H9 (cell line): Measurements from ENCODE around the gene PUM2. TPM values are rescaled to one million over a fixed set of nuclear protein-coding genes. Genes with fewer than 3 reads are reported as not detected.

Experiments used
- DNase-seq: peaks from one replicate; pipeline ENCODE4 v3.0.0-alpha.2; 2017
- H2AFZ ChIP-seq: one replicate; pipeline ENCODE4 v1.6.1; 2013; ENCODE audit warnings: mild to moderate bottlenecking, low read length, control low read depth, moderate library complexity
- H2AK5ac ChIP-seq: 2 replicates; pipeline ENCODE4 v1.6.1; 2013; ENCODE audit warnings: low read length, control low read depth, mixed read lengths; ENCODE audit not compliant: insufficient read length
- H2BK120ac ChIP-seq: one replicate; pipeline ENCODE4 v1.6.1; 2013; ENCODE audit warnings: low read depth, mild to moderate bottlenecking, low read length, control low read depth, inconsistent platforms; ENCODE audit not compliant: poor library complexity, severe bottlenecking
- H2BK12ac ChIP-seq: 2 replicates; pipeline ENCODE4 v1.6.1; 2013; ENCODE audit warnings: low read length, control low read depth, mixed read lengths, low read depth; ENCODE audit not compliant: insufficient read length
- H2BK15ac ChIP-seq: 2 replicates; pipeline ENCODE4 v1.6.1; 2013; ENCODE audit warnings: low read depth, low read length, control low read depth
- H2BK20ac ChIP-seq: one replicate; pipeline ENCODE4 v1.6.1; 2013; ENCODE audit warnings: low read depth, mild to moderate bottlenecking, low read length, control low read depth, inconsistent platforms; ENCODE audit not compliant: poor library complexity, severe bottlenecking
- H2BK5ac ChIP-seq: 2 replicates; pipeline ENCODE4 v1.6.1; 2013; ENCODE audit warnings: low read length, control low read depth, mixed read lengths; ENCODE audit not compliant: insufficient read length
- H3K14ac ChIP-seq: 2 replicates; pipeline ENCODE4 v1.6.1; 2013; ENCODE audit warnings: low read length, control low read depth; ENCODE audit not compliant: insufficient read depth
- H3K18ac ChIP-seq: 2 replicates; pipeline ENCODE4 v1.6.1; 2013; ENCODE audit warnings: low read depth, mild to moderate bottlenecking, mixed read lengths, low read length, control low read depth; ENCODE audit not compliant: insufficient read length
- H3K23ac ChIP-seq: 2 replicates; pipeline ENCODE4 v1.6.1; 2013; ENCODE audit warnings: low read length, control low read depth, mixed read lengths, low read depth; ENCODE audit not compliant: insufficient read length
- H3K23me2 ChIP-seq: 2 replicates; pipeline ENCODE4 v1.6.1; 2013; ENCODE audit warnings: low read depth, mild to moderate bottlenecking, mixed read lengths, low read length, control low read depth; ENCODE audit not compliant: insufficient read length, poor library complexity, severe bottlenecking
- H3K27ac ChIP-seq: 2 replicates; pipeline ENCODE4 v1.5.1; 2013; ENCODE audit warnings: low read length, control low read depth, mixed read lengths, low read depth; ENCODE audit not compliant: insufficient read length
- H3K27me3 ChIP-seq: 2 replicates; pipeline ENCODE4 v1.6.1; 2013; ENCODE audit warnings: low read length, control low read depth, inconsistent platforms; ENCODE audit not compliant: insufficient read depth
- H3K4ac ChIP-seq: 2 replicates; pipeline ENCODE4 v1.6.1; 2013; ENCODE audit warnings: low read depth, mild to moderate bottlenecking, control low read depth, inconsistent platforms, low read length, moderate library complexity
- H3K4me1 ChIP-seq: 2 replicates; pipeline ENCODE4 v1.6.1; 2013; ENCODE audit warnings: low read length, control low read depth, inconsistent platforms; ENCODE audit not compliant: insufficient read depth
- H3K4me2 ChIP-seq: 2 replicates; pipeline ENCODE4 v1.6.1; 2013; ENCODE audit warnings: low read length, control low read depth, mixed read lengths; ENCODE audit not compliant: insufficient read length, insufficient read depth
- H3K56ac ChIP-seq: 2 replicates; pipeline ENCODE4 v1.6.1; 2013; ENCODE audit warnings: low read depth, mild to moderate bottlenecking, mixed read lengths, low read length, control low read depth; ENCODE audit not compliant: insufficient read length
- H3K79me1 ChIP-seq: 2 replicates; pipeline ENCODE4 v1.6.1; 2013; ENCODE audit warnings: low read depth, mild to moderate bottlenecking, moderate library complexity, low read length, control low read depth, inconsistent platforms; ENCODE audit not compliant: insufficient read depth, poor library complexity, severe bottlenecking
- H3K79me2 ChIP-seq: 2 replicates; pipeline ENCODE4 v1.6.1; 2013; ENCODE audit warnings: low read length, control low read depth, inconsistent platforms; ENCODE audit not compliant: insufficient read depth
- H3K9ac ChIP-seq: 2 replicates; pipeline ENCODE4 v1.6.1; 2013; ENCODE audit warnings: low read length, control low read depth, mixed read lengths; ENCODE audit not compliant: insufficient read length; ENCODE audit errors: extremely low read depth
- H3K9me3 ChIP-seq: one replicate; pipeline ENCODE4 v1.6.1; 2013; ENCODE audit warnings: low read depth, low read length, inconsistent platforms; ENCODE audit not compliant: control insufficient read depth
- H3T11ph ChIP-seq: one replicate; pipeline ENCODE4 v1.6.1; 2013; ENCODE audit warnings: mild to moderate bottlenecking, low read length, control low read depth, inconsistent platforms
- H4K20me1 ChIP-seq: one replicate; pipeline ENCODE4 v1.6.1; 2013; ENCODE audit not compliant: control insufficient read depth, insufficient read length, insufficient read depth
- H4K5ac ChIP-seq: 2 replicates; pipeline ENCODE4 v1.6.1; 2013; ENCODE audit warnings: low read depth, mild to moderate bottlenecking, mixed read lengths, low read length, control low read depth; ENCODE audit not compliant: insufficient read length
- H4K8ac ChIP-seq: replicated peaks from 2 replicates; pipeline ENCODE4 v1.6.1; 2013; ENCODE audit warnings: low read length, control low read depth, mixed read lengths, low read depth; ENCODE audit not compliant: insufficient read length
- H4K91ac ChIP-seq: 2 replicates; pipeline ENCODE4 v1.6.1; 2013; ENCODE audit warnings: low read depth, mild to moderate bottlenecking, moderate library complexity, mixed read lengths, low read length, control low read depth; ENCODE audit not compliant: insufficient read length
- H3K27ac Mint-ChIP-seq, 3 experiments: 2 replicates in 2 of 3; 3 replicates in 1 of 3; pipeline ENCODE4 v1.8.0; 2020 to 2021; ENCODE audit warnings: mixed read lengths in 3 of 3, mild to moderate bottlenecking in 1 of 3, moderate library complexity in 1 of 3
- H3K27me3 Mint-ChIP-seq: 2 replicates; pipeline ENCODE4 v1.8.0; 2021; ENCODE audit warnings: low read depth, mild to moderate bottlenecking, moderate library complexity, mixed read lengths
- H3K36me3 Mint-ChIP-seq, 3 experiments: 2 replicates in 2 of 3; 3 replicates in 1 of 3; pipeline ENCODE4 v1.8.0; 2020 to 2021; ENCODE audit warnings: low read depth in 3 of 3, mixed read lengths in 3 of 3; ENCODE audit not compliant: insufficient read depth in 1 of 3
- H3K4me1 Mint-ChIP-seq, 2 experiments: 2 replicates each; pipeline ENCODE4 v1.8.0; 2020; ENCODE audit warnings: mixed read lengths in 2 of 2
- H3K4me3 Mint-ChIP-seq, 2 experiments: 2 replicates in 1 of 2; 3 replicates in 1 of 2; pipeline ENCODE4 v1.8.0; 2020 to 2021; ENCODE audit warnings: mild to moderate bottlenecking in 2 of 2, mixed read lengths in 2 of 2, moderate library complexity in 1 of 2
- H3K9me3 Mint-ChIP-seq, 2 experiments: 2 replicates in 1 of 2; 3 replicates in 1 of 2; pipeline ENCODE4 v1.8.0; 2020; ENCODE audit warnings: mild to moderate bottlenecking in 2 of 2, mixed read lengths in 2 of 2, moderate library complexity in 1 of 2
- CTCF ChIP-seq: fragments of 200-600 bp; sonication (generic); conservative IDR thresholded peaks from 3 replicates; pipeline ENCODE4 v1.8.0; 2021; ENCODE audit warnings: antibody characterized with exemption, mild to moderate bottlenecking
- WGBS: extraction: QIAGEN DNeasy Blood & Tissue Kit; methylation state at CpG from one replicate; pipeline ENCODE4 v1.1.7; 2013; ENCODE audit warnings: missing lambda C conversion rate, low lambda C conversion rate, mixed read lengths; ENCODE audit not compliant: insufficient read length; ENCODE audit errors: extremely low coverage; 5-methylcytosine and 5-hydroxymethylcytosine counted together
- total RNA-seq: library from RNA; stranded (reverse); gene quantifications from 2 replicates; pipeline ENCODE4 v1.2.1, GENCODE V29; 2021

The PUM2 gene
- total RNA-seq, 1 experiment from 2014 or later, result 96.6 TPM

- H3K27ac Mint-ChIP-seq, result no peak overlapping the region; a peak in 1 of 7 replicates
- H3K4me1 Mint-ChIP-seq, result no peaks in the 10 kb centered on the region
- Histone ChIP-seq H2BK5ac (no peak overlapping the region), H3K4ac (no peak overlapping the region), H3T11ph (no peak overlapping the region), H2AK5ac (no peak overlapping the region), H4K20me1 (no peaks in the 10 kb centered on the region), H3K18ac (no peak overlapping the region), H3K14ac (no peak overlapping the region), H3K9me3 (no peaks in the 10 kb centered on the region), H3K27me3 (no peaks in the 10 kb centered on the region), H3K27ac (no peak overlapping the region), H3K9ac (no peak overlapping the region), H2BK15ac (no peak overlapping the region), H3K56ac (no peak overlapping the region), H3K79me1 (no peaks in the 10 kb centered on the region), H2BK20ac (no peak overlapping the region), H3K23ac (no peak overlapping the region), H3K23me2 (no peaks in the 10 kb centered on the region), H4K91ac (no peak overlapping the region), H4K5ac (no peak overlapping the region), H2AFZ (no peak overlapping the region), H4K8ac (no peak overlapping the region), H3K4me2 (no peak overlapping the region), H3K79me2 (no peaks in the 10 kb centered on the region), H3K4me1 (no peaks in the 10 kb centered on the region), H2BK12ac (no peak overlapping the region), H2BK120ac (no peak overlapping the region)
- peaks cover 28 to 66% (median 64%) of the 10 kb centered on the region in 3 experiments for H3K36me3 Mint-ChIP-seq
- no peak for TF ChIP-seq CTCF
- H3K4me3 Mint-ChIP-seq, result no peak overlapping the region
- no peaks in the 10 kb centered on the region for H3K27me3 Mint-ChIP-seq
- WGBS, result no CpG with 5 or more reads among the region's 6 CpGs
- H3K9me3 Mint-ChIP-seq, result no peaks in the 10 kb centered on the region
- DNase-seq, result no peak
Measured at GRCh38 chr2:20249170-20249569, 101.5 kb downstream of the PUM2 start.
